ENCODE data around the gene COL2A1.

Gene COL2A1

GRCh38 chr12:48037267-48037915 lies 33.1 kb upstream of the COL2A1 start:
- TF ChIP-seq ZNF274 (IDR thresholded peaks at IDR 0.05; ENCODE audit: low read depth, low read length) = no peak

GRCh38 chr12:48036818-48037217 lies 32.5 kb upstream of the COL2A1 start:
- no peak overlapping the region for H3K4me3 ChIP-seq (ENCODE audit: low read length)
- TF ChIP-seq ZNF274 (IDR thresholded peaks at IDR 0.05; ENCODE audit: low read depth, low read length) = no peak

More at GRCh38 chr12:48037267-48037915, 33.1 kb upstream of the COL2A1 start:
- H3K4me3 ChIP-seq (ENCODE audit: low read length) = no peak overlapping the region

- no peak overlapping the region for H3K4me3 ChIP-seq (ENCODE audit: low read length)
- no peak for TF ChIP-seq ZNF274 (IDR thresholded peaks at IDR 0.05; ENCODE audit: low read depth, low read length)
Measured at GRCh38 chr12:48034835-48035805, 30.8 kb upstream of the COL2A1 start.

GRCh38 chr12:48033451-48033850 lies 29.2 kb upstream of the COL2A1 start:
- no peak overlapping the region for H3K4me3 ChIP-seq (ENCODE audit: low read length)
- no peak for TF ChIP-seq ZNF274 (IDR thresholded peaks at IDR 0.05; ENCODE audit: low read depth, low read length)

- no peak for TF ChIP-seq ZNF274 (IDR thresholded peaks at IDR 0.05; ENCODE audit: low read depth, low read length)
- H3K4me3 ChIP-seq (ENCODE audit: low read length) = no peak overlapping the region
Measured at GRCh38 chr12:48032597-48032996, 28.3 kb upstream of the COL2A1 start.

GRCh38 chr12:48031135-48031960 lies 27.1 kb upstream of the COL2A1 start:
- no peak overlapping the region for H3K4me3 ChIP-seq (ENCODE audit: low read length)
- no peak for TF ChIP-seq ZNF274 (IDR thresholded peaks at IDR 0.05; ENCODE audit: low read depth, low read length)

- TF ChIP-seq ZNF274 (IDR thresholded peaks at IDR 0.05; ENCODE audit: low read depth, low read length) = no peak
- H3K4me3 ChIP-seq (ENCODE audit: low read length) = no peak overlapping the region
Measured at GRCh38 chr12:48030173-48030650, 25.9 kb upstream of the COL2A1 start.

GRCh38 chr12:48029491-48030172 lies 25.4 kb upstream of the COL2A1 start:
- no peak overlapping the region for H3K4me3 ChIP-seq (ENCODE audit: low read length)
- no peak for TF ChIP-seq ZNF274 (IDR thresholded peaks at IDR 0.05; ENCODE audit: low read depth, low read length)

- no peak overlapping the region for H3K4me3 ChIP-seq (ENCODE audit: low read length)
- TF ChIP-seq ZNF274 (IDR thresholded peaks at IDR 0.05; ENCODE audit: low read depth, low read length) = no peak
Measured at GRCh38 chr12:48028541-48029431, 24.5 kb upstream of the COL2A1 start.

GRCh38 chr12:48027183-48028002 lies 23.1 kb upstream of the COL2A1 start:
- TF ChIP-seq ZNF274 (IDR thresholded peaks at IDR 0.05; ENCODE audit: low read depth, low read length) = no peak
- no peak overlapping the region for H3K4me3 ChIP-seq (ENCODE audit: low read length)

GRCh38 chr12:48026060-48026827 lies 22.0 kb upstream of the COL2A1 start:
- no peak overlapping the region for H3K4me3 ChIP-seq (ENCODE audit: low read length)
- TF ChIP-seq ZNF274 (IDR thresholded peaks at IDR 0.05; ENCODE audit: low read depth, low read length) = no peak

Measured in GM08714 (cell line).